SK-N-SH (cell line): ENCODE measurements around the gene TRANK1. TPM values are rescaled to one million over a fixed set of nuclear protein-coding genes. Genes with fewer than 3 reads are reported as not detected.

Experiments
- CTCF ChIA-PET: fragments of 300-600, 350-600 bp; formaldehyde crosslinking; extraction: SDS; loops from one replicate; lab custom pipeline; 2021; lab: Yijun Ruan, JAX
- POLR2A ChIA-PET: fragments of 350-600 bp; sonication (Branson Sonifier 250); formaldehyde crosslinking; extraction: SDS; loops from one replicate; lab custom pipeline; 2020; ENCODE audit warnings: antibody characterized with exemption, inconsistent platforms; lab: Yijun Ruan, JAX
- DNase-seq: peaks from one replicate; pipeline ENCODE4 v3.0.0; 2012
- H2AFZ ChIP-seq: fragments of 200-600 bp; sonication (generic); 2 replicates; pipeline ENCODE4 v1.8.1; 2016; ENCODE audit warnings: antibody characterized with exemption, mild to moderate bottlenecking, low read depth
- H3F3A ChIP-seq: fragments of 200-600 bp; sonication (generic); replicated peaks from 2 replicates; pipeline ENCODE3; 2016; ENCODE audit warnings: antibody characterized with exemption, mild to moderate bottlenecking; ENCODE audit not compliant: insufficient read depth
- H3K27ac ChIP-seq, 2 experiments: fragments of 200-500 bp in 1 of 2; fragments of 200-600 bp in 1 of 2; sonication (Bioruptor generic) in 1 of 2; sonication (generic), shearing (Covaris generic) in 1 of 2; 2 replicates each; pipeline versions ENCODE4 v1.5.1 to v1.6.1; 2014 to 2016; ENCODE audit warnings: low read depth in 2 of 2, inconsistent platforms in 1 of 2, low read length in 1 of 2, mild to moderate bottlenecking in 1 of 2, mixed read lengths in 1 of 2
- H3K27me3 ChIP-seq: fragments of 200-600 bp; sonication (generic), shearing (Covaris generic); 2 replicates; pipeline ENCODE4 v1.6.1; 2016; ENCODE audit warnings: mixed run types; ENCODE audit not compliant: insufficient read depth
- H3K36me3 ChIP-seq, 2 experiments: fragments of 200-500 bp in 1 of 2; fragments of 200-600 bp in 1 of 2; sonication (Bioruptor generic) in 1 of 2; sonication (generic) in 1 of 2; replicated peaks in 1 of 2; 2 replicates each; pipeline versions ENCODE3 to v1.5.1; 2014 to 2016; ENCODE audit warnings: low read length in 1 of 2, mild to moderate bottlenecking in 1 of 2; ENCODE audit not compliant: insufficient read depth in 2 of 2, control insufficient read depth in 1 of 2
- H3K4me1 ChIP-seq, 2 experiments: fragments of 200-500 bp in 1 of 2; fragments of 200-600 bp in 1 of 2; sonication (Bioruptor generic) in 1 of 2; sonication (generic), shearing (Covaris generic) in 1 of 2; 2 replicates each; pipeline versions ENCODE4 v1.5.1 to v1.6.1; 2014 to 2016; ENCODE audit warnings: low read depth in 1 of 2, low read length in 1 of 2, mixed run types in 1 of 2; ENCODE audit not compliant: insufficient read depth in 2 of 2, control insufficient read depth in 1 of 2
- H3K4me2 ChIP-seq: fragments of 200-600 bp; sonication (generic), shearing (Covaris generic); 2 replicates; pipeline ENCODE4 v1.6.1; 2017; ENCODE audit warnings: mixed run types
- H3K4me3 ChIP-seq, 2 experiments: fragments of 200-500 bp in 1 of 2; fragments of 200-600 bp in 1 of 2; sonication (Bioruptor generic) in 1 of 2; sonication (generic), shearing (Covaris generic) in 1 of 2; 2 replicates each; pipeline versions ENCODE4 v1.5.1 to v1.8.1; 2014 to 2016; ENCODE audit warnings: low read depth in 2 of 2, inconsistent platforms in 1 of 2, low read length in 1 of 2, mild to moderate bottlenecking in 1 of 2, mixed read lengths in 1 of 2, moderate library complexity in 1 of 2
- H3K79me2 ChIP-seq: fragments of 200-600 bp; sonication (generic); 2 replicates; pipeline ENCODE4 v1.8.1; 2017; ENCODE audit warnings: mild to moderate bottlenecking; ENCODE audit not compliant: insufficient read depth
- H3K9ac ChIP-seq: fragments of 200-600 bp; sonication (generic); 2 replicates; pipeline ENCODE4 v1.6.1; 2017; ENCODE audit warnings: mixed run types
- H3K9me2 ChIP-seq: fragments of 200-600 bp; sonication (generic); 2 replicates; pipeline ENCODE4 v1.6.1; 2017; ENCODE audit warnings: mixed run types
- H3K9me3 ChIP-seq: fragments of 200-600 bp; sonication (generic); 2 replicates; pipeline ENCODE4 v1.6.1; 2017; ENCODE audit warnings: mixed run types, mild to moderate bottlenecking, moderate library complexity
- H4K20me1 ChIP-seq: fragments of 200-600 bp; sonication (generic); 2 replicates; pipeline ENCODE4 v1.6.1; 2017; ENCODE audit warnings: mild to moderate bottlenecking, mixed run types; ENCODE audit not compliant: insufficient read depth
- CHD2 ChIP-seq: fragments of 150-350 bp; IDR thresholded peaks from 2 replicates; pipeline ENCODE4 v1.6.1; 2018; ENCODE audit warnings: low read length; ENCODE audit not compliant: partially characterized antibody
- EP300 ChIP-seq, 2 experiments: IDR thresholded peaks; 2 replicates each; pipeline versions ENCODE4 v1.4.0 to v1.6.1; 2012; ENCODE audit warnings: borderline replicate concordance in 1 of 2, low read depth in 1 of 2, low read length in 1 of 2
- FOSL2 ChIP-seq: IDR thresholded peaks from 2 replicates; pipeline ENCODE4 v1.4.0; 2012; ENCODE audit warnings: low read depth, mild to moderate bottlenecking, moderate library complexity, borderline replicate concordance
- GATA2 ChIP-seq: sonication (generic); formaldehyde crosslinking; IDR thresholded peaks from 2 replicates; pipeline ENCODE4 v1.5.0; 2020; ENCODE audit warnings: mild to moderate bottlenecking, missing genetic modification reagents
- IRF3 ChIP-seq: fragments of 150-350 bp; IDR thresholded peaks from 2 replicates; pipeline ENCODE4 v1.6.1; 2016; ENCODE audit warnings: mild to moderate bottlenecking, low read depth, low read length
- JUND ChIP-seq: IDR thresholded peaks from 2 replicates; pipeline ENCODE4 v1.4.0; 2012
- MEF2A ChIP-seq: IDR thresholded peaks from 2 replicates; pipeline ENCODE4 v1.4.0; 2012; ENCODE audit warnings: low read depth, borderline replicate concordance
- NFIC ChIP-seq: IDR thresholded peaks from 2 replicates; pipeline ENCODE4 v1.4.0; 2012; ENCODE audit warnings: borderline replicate concordance
- PBX3 ChIP-seq: IDR thresholded peaks from 2 replicates; pipeline ENCODE4; 2012
- RCOR1 ChIP-seq: fragments of 150-350 bp; IDR thresholded peaks from 2 replicates; pipeline ENCODE4 v1.6.1; 2017; ENCODE audit warnings: antibody characterized with exemption, low read length
- SMC3 ChIP-seq: IDR thresholded peaks from 2 replicates; pipeline ENCODE4 v1.6.1; 2012; ENCODE audit warnings: low read depth, low read length, improper control_type of control experiment
- TCF12 ChIP-seq: IDR thresholded peaks from 2 replicates; pipeline ENCODE4 v1.4.0; 2012
- WGBS: methylation state at CpG from one replicate; pipeline ENCODE4 v1.1.6; 2017; ENCODE audit warnings: low lambda C conversion rate; 5-methylcytosine and 5-hydroxymethylcytosine counted together
- polyA plus RNA-seq, 3 experiments: library from polyadenylated mRNA; depleted of rRNA; stranded (reverse); fragments of >200 nt; gene quantifications; 2 replicates each; pipeline ENCODE4 v1.2.3, GENCODE V29; 2012

Gene TRANK1
- polyA plus RNA-seq, 1 of the 3 experiments (the other 2 are of a cell fraction): 0.16 TPM

GRCh38 chr3:36960502-36960901 is 15.6 kb upstream of the TRANK1 start (continued):
- no peak for TF ChIP-seq MEF2A

GRCh38 chr3:36959821-36960220 is 15.0 kb upstream of the TRANK1 start:
- Histone ChIP-seq H3K36me3 (no peaks in the 10 kb centered on the region), H3K4me1 (peaks cover 12 to 29% of the 10 kb centered on the region in 2 experiments; a peak in 3 of 4 replicates), H3K4me3 (no peak overlapping the region), H3K9me3 (no peaks in the 10 kb centered on the region), H3F3A (no peaks in the 10 kb centered on the region), H3K4me2 (no peak overlapping the region), H3K9ac (no peak overlapping the region), H3K9me2 (no peaks in the 10 kb centered on the region), H2AFZ (no peak overlapping the region), H3K79me2 (no peaks in the 10 kb centered on the region), H3K27ac (no peak overlapping the region), H4K20me1 (no peaks in the 10 kb centered on the region), H3K27me3 (no peaks in the 10 kb centered on the region; the same call in 1 of the 2 replicates)
- POLR2A ChIA-PET: interaction anchor here (1.2 kb wide), 1 partner anchor 10 kb away, joined by 5 read pairs; no protein-coding TSS in a partner anchor
- DNase-seq: no peak
- CTCF ChIA-PET: interaction anchor here (0.9 to 7.8 kb wide), 9 partner anchors 8 to 233 kb away, joined by 3 to 55 read pairs (median 12); partner anchors contain the start of genes EPM2AIP1 and MLH1
- TF ChIP-seq IRF3: no peak
- no peak for TF ChIP-seq SMC3
- TF ChIP-seq RCOR1: 0 out of 2 replicates have a peak, but pooled peaks have one; percentile 30
- WGBS: 11% methylated on average over 2 of the region's 2 CpGs

GRCh38 chr3:36957862-36958686 is 13.2 kb upstream of the TRANK1 start:
- WGBS: 74% methylated on average over 3 of the region's 3 CpGs

More at GRCh38 chr3:36957862-36958686, 13.2 kb upstream of the TRANK1 start:
- POLR2A ChIA-PET: interaction anchor here (0.6 kb wide), 1 partner anchor 88 kb away, joined by 3 read pairs; no protein-coding TSS in a partner anchor
- Histone ChIP-seq H3K27ac (peak overlapping the region in 1 of 2 experiments; percentile 34; a peak in 2 of 4 replicates), H3K9ac (no peak overlapping the region), H3K4me2 (no peak overlapping the region), H3K4me1 (peaks cover 12 to 29% of the 10 kb centered on the region in 2 experiments; a peak in 3 of 4 replicates), H3F3A (no peaks in the 10 kb centered on the region), H4K20me1 (no peaks in the 10 kb centered on the region), H3K4me3 (no peak overlapping the region), H3K9me2 (no peaks in the 10 kb centered on the region), H3K9me3 (no peaks in the 10 kb centered on the region), H3K79me2 (no peaks in the 10 kb centered on the region), H3K36me3 (no peaks in the 10 kb centered on the region), H2AFZ (no peak overlapping the region), H3K27me3 (no peaks in the 10 kb centered on the region; the same call in 1 of the 2 replicates)
- TF ChIP-seq FOSL2: peak; percentile 36; the same call in 1 of the 2 replicates
- TF ChIP-seq NFIC: peak; percentile 8; the same call in 1 of the 2 replicates
- no peak for TF ChIP-seq IRF3
- peak; percentile 42 for TF ChIP-seq JUND
- TF ChIP-seq CHD2: no peak
- no peak for TF ChIP-seq SMC3
- TF ChIP-seq GATA2: no peak
- TF ChIP-seq PBX3: peak; percentile 46
- TF ChIP-seq TCF12: 0 out of 2 replicates have a peak, but pooled peaks have one; percentile 19
- TF ChIP-seq EP300 (IDR thresholded peaks at IDR 0.05; ENCODE audit: borderline replicate concordance in 1 of 2, low read depth in 1 of 2, low read length in 1 of 2): 0 out of 4 replicates have a peak, but pooled peaks of 1 of the 2 experiments have one; percentile 14
- CTCF ChIA-PET: interaction anchor here (0.6 to 7.8 kb wide), 41 partner anchors 9 to 992 kb away, joined by 3 to 55 read pairs (median 5); partner anchors contain the start of genes EPM2AIP1 and MLH1
- DNase-seq: no peak
